ENCODE data around the gene SIGLEC1.

SIGLEC1 gene

DNA sequence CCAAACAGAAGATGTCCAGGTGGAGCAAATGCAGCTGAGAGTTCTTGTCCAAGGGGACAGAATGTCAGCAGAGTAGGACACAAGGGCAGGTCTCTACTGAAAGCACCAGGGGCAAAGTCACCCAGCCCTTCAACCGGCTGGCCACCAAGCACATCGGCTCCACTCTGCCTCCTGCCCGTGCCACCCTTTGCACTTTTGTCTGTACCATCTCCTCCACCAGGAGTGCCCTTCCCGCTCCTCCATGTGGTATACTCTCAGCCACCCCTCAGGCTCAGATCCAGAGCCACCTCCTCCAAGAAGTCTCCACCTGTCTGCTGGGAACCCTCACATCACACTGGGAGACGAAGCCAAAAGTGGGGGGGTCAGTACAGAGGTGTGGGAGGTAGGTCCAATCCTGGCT is 16.0 kb upstream of the SIGLEC1 start:
- no peak for TF ChIP-seq POLR2AphosphoS5 (IDR thresholded peaks at IDR 0.05; ENCODE audit: borderline replicate concordance, low read depth, low read length)
- TF ChIP-seq FOXP2 (optimal IDR thresholded peaks at IDR 0.05; ENCODE audit: control extremely low read depth, extremely low read length, insufficient read depth), result no peak
- no peak for TF ChIP-seq EZH2 (IDR thresholded peaks at IDR 0.05)
- DNase-seq (ENCODE audit: low read depth, low spot score), result no peak
- no peaks in the 10 kb centered on the region for H3K9me3 ChIP-seq (ENCODE audit: low read depth, low read length)

DNA sequence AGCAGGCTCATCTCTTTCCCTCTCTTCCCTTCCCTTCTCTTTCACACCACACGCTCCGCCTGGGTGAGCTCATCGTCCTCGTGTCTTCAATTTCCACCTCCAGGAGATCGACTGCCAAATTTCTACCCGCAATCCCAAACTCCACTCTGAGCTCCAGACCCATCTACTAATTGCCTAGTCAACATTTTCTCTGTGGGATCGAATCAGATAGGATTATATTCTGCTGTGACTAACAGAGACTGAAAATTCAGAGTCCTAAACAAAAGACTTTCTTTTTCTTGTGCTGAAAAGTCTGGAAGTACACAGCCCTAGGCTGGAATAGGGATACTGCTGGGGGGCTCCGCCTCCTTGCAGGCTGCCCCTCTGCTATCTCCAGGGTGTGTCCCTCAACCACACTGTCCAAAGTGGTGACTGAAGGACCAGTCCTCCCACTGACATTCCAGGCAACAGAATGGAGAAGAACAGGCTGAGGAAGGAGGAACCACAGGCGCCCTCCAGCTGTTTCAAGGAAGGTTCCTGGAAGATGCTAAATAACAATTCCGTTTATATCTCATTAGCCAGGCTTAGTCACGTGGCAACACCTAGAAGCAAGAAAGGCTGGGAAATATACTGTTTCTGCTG is 15.1 kb upstream of the SIGLEC1 start:
- Histone ChIP-seq H3K9ac (ENCODE audit: insufficient read length) (peak overlapping the region; percentile 13), H3K4me3 (peak overlapping the region; percentile 54), H3K27ac (no peak overlapping the region), H3K9me3 (ENCODE audit: low read depth, low read length) (no peaks in the 10 kb centered on the region), H3K36me3 (ENCODE audit: insufficient read depth, low read length) (no peaks in the 10 kb centered on the region)
- no peak for TF ChIP-seq EZH2 (IDR thresholded peaks at IDR 0.05)
- no peak for TF ChIP-seq POLR2AphosphoS5 (IDR thresholded peaks at IDR 0.05; ENCODE audit: borderline replicate concordance, low read depth, low read length)
- no peak for TF ChIP-seq FOXP2 (optimal IDR thresholded peaks at IDR 0.05; ENCODE audit: control extremely low read depth, extremely low read length, insufficient read depth)
- no peak for DNase-seq (ENCODE audit: low read depth, low spot score)

More for the DNA sequence above, 16.0 kb upstream of the SIGLEC1 start:
- no peak overlapping the region for H3K4me3 ChIP-seq
- no peaks in the 10 kb centered on the region for H3K36me3 ChIP-seq (ENCODE audit: insufficient read depth, low read length)
- H3K27ac ChIP-seq, result no peak overlapping the region
- H3K9ac ChIP-seq (ENCODE audit: insufficient read length), result no peak overlapping the region

DNA sequence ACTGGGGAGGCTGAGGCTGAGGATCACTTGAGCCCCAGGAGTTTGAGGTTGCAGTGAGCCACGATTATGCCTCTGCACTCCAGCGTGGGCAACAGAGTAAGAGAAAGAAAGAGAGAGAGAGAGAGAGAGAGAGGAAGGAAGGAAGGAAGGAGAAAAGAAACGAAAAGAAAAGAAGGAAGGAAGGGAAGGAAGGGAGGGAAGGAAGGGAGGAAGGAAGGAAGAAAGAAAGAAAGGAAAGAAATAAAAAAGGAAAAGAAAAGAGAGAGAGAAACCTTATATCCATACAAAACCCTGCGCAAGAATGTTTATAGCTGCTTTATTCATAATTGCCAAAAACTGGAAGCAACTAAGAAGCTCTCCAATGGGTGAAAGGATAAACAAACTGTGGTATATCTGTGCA is 12.0 kb upstream of the SIGLEC1 start:
- no peak for DNase-seq (ENCODE audit: low read depth, low spot score)
- Histone ChIP-seq H3K9me3 (ENCODE audit: low read depth, low read length) (no peaks in the 10 kb centered on the region), H3K27ac (no peak overlapping the region), H3K9ac (ENCODE audit: insufficient read length) (no peak overlapping the region), H3K4me3 (no peak overlapping the region), H3K36me3 (ENCODE audit: insufficient read depth, low read length) (no peaks in the 10 kb centered on the region)
- TF ChIP-seq FOXP2 (optimal IDR thresholded peaks at IDR 0.05; ENCODE audit: control extremely low read depth, extremely low read length, insufficient read depth), result no peak
- TF ChIP-seq EZH2 (IDR thresholded peaks at IDR 0.05), result no peak
- no peak for TF ChIP-seq POLR2AphosphoS5 (IDR thresholded peaks at IDR 0.05; ENCODE audit: borderline replicate concordance, low read depth, low read length)

DNA sequence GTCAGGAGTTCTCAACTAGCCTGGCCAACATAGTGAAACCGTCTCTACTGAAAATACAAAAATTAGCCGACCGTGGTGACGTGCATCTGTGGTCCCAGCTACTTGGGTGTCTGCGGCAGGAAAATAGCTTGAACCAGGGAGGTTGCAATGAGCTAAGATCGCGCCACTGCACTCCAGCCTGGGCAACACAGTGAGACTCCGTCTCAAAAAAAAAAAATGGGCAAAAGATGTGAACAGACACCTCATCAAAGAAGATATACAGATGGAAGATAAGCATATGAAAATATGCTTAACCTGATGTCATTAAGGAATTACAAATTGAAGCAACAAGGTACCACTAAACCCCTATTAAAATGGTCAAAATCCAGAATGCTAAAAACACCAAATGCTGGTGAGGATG is 10.9 kb upstream of the SIGLEC1 start:
- Histone ChIP-seq H3K27ac (no peak overlapping the region), H3K9ac (ENCODE audit: insufficient read length) (no peak overlapping the region), H3K4me3 (no peak overlapping the region), H3K9me3 (ENCODE audit: low read depth, low read length) (no peaks in the 10 kb centered on the region), H3K36me3 (ENCODE audit: insufficient read depth, low read length) (no peaks in the 10 kb centered on the region)
- DNase-seq (ENCODE audit: low read depth, low spot score), result no peak
- no peak for TF ChIP-seq FOXP2 (optimal IDR thresholded peaks at IDR 0.05; ENCODE audit: control extremely low read depth, extremely low read length, insufficient read depth)
- TF ChIP-seq POLR2AphosphoS5 (IDR thresholded peaks at IDR 0.05; ENCODE audit: borderline replicate concordance, low read depth, low read length), result no peak
- no peak for TF ChIP-seq EZH2 (IDR thresholded peaks at IDR 0.05)

DNA sequence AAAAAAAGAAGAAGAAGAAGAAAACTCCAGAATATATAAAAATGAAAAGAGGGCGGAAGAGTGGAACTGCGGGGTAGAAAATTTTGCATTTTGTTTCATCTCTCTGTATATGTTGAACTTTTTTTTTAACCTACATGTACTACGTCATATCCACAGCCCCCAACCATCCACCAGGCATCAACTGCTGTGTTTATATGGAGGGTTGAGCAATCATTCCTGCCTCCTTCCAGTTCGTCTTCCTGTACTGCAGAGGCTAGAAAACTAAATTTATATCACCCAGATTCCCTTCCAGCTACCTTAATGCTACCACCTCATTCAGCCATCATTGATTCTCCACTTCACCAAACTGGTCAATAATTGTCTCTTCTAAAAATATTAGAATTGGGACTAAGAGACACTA is 9.5 kb upstream of the SIGLEC1 start:
- no peak overlapping the region for H3K27ac ChIP-seq
- H3K4me3 ChIP-seq, result no peak overlapping the region
- no peak for DNase-seq (ENCODE audit: low read depth, low spot score)
- no peak overlapping the region for H3K9ac ChIP-seq (ENCODE audit: insufficient read length)
- TF ChIP-seq FOXP2 (optimal IDR thresholded peaks at IDR 0.05; ENCODE audit: control extremely low read depth, extremely low read length, insufficient read depth), result no peak
- no peak for TF ChIP-seq EZH2 (IDR thresholded peaks at IDR 0.05)
- TF ChIP-seq POLR2AphosphoS5 (IDR thresholded peaks at IDR 0.05; ENCODE audit: borderline replicate concordance, low read depth, low read length), result no peak
- no peaks in the 10 kb centered on the region for H3K36me3 ChIP-seq (ENCODE audit: insufficient read depth, low read length)
- H3K9me3 ChIP-seq (ENCODE audit: low read depth, low read length), result no peaks in the 10 kb centered on the region

DNA sequence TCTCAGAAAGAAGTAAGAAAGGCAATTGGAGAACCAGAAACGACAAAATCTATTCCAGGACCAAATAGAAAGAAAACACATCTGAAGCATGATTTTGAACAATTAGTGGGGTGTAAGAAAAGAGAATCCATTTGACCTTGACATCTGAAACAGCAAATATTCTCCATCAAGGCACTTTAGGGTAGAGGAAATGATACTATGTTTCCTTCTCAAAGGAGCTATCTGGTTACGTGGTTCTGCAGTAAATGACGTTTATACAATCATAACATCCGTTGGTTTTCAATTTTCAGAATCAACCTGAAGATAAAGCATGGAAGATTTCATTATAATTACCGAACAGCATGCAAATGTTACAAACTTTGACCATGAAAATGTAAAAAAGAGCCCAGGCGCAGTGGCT is 8.2 kb upstream of the SIGLEC1 start:
- no peak for DNase-seq (ENCODE audit: low read depth, low spot score)
- no peak overlapping the region for H3K4me3 ChIP-seq
- no peak overlapping the region for H3K27ac ChIP-seq
- H3K36me3 ChIP-seq (ENCODE audit: insufficient read depth, low read length), result no peaks in the 10 kb centered on the region
- no peak for TF ChIP-seq EZH2 (IDR thresholded peaks at IDR 0.05)
- TF ChIP-seq FOXP2 (optimal IDR thresholded peaks at IDR 0.05; ENCODE audit: control extremely low read depth, extremely low read length, insufficient read depth), result no peak
- TF ChIP-seq POLR2AphosphoS5 (IDR thresholded peaks at IDR 0.05; ENCODE audit: borderline replicate concordance, low read depth, low read length), result no peak
- H3K9me3 ChIP-seq (ENCODE audit: low read depth, low read length), result no peaks in the 10 kb centered on the region
- H3K9ac ChIP-seq (ENCODE audit: insufficient read length), result no peak overlapping the region

DNA sequence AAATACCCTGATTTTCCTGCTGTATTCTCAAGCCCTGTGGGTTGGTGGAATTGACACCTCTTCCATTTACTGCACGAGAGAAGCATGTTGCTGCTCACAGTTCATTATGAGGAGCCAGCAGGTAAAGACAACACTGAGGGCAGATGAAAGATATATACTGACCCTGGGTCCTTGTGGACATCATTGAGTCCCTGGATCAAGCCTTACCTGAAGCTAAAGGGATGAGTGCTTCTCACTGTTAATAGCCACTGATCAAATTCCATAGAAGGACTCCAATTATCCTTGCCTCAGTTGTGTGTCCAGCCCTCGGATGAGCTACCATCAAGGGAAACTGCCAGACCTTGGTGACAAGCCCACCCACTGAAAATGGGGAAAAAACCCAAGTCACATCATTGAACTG is 7.7 kb upstream of the SIGLEC1 start:
- H3K27ac ChIP-seq, result no peak overlapping the region
- no peak for DNase-seq (ENCODE audit: low read depth, low spot score)
- TF ChIP-seq POLR2AphosphoS5 (IDR thresholded peaks at IDR 0.05; ENCODE audit: borderline replicate concordance, low read depth, low read length) (no peak), FOXP2 (optimal IDR thresholded peaks at IDR 0.05; ENCODE audit: control extremely low read depth, extremely low read length, insufficient read depth) (no peak), EZH2 (IDR thresholded peaks at IDR 0.05) (no peak)
- no peak overlapping the region for H3K4me3 ChIP-seq
- H3K9me3 ChIP-seq (ENCODE audit: low read depth, low read length), result no peaks in the 10 kb centered on the region
- H3K9ac ChIP-seq (ENCODE audit: insufficient read length), result no peak overlapping the region
- no peaks in the 10 kb centered on the region for H3K36me3 ChIP-seq (ENCODE audit: insufficient read depth, low read length)

DNA sequence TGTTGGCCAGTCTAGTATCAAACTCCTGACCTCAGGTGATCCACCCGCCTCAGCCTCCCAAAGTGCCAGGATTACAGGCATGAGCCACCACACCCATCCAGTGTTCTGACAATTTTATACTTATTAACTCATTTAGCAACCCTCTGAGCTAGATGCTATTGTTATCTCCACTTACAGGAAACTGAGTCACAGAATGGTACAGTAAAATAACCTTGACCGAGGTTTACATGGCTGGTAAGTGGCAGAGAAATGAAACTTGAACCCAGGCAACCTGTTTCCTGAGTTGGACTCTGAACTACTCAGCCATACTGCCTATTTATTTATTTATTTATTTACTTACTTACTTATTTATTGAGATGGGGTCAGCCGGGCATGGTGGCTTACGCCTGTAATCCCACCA is 6.6 kb upstream of the SIGLEC1 start:
- Histone ChIP-seq H3K9me3 (ENCODE audit: low read depth, low read length) (no peaks in the 10 kb centered on the region), H3K27ac (no peak overlapping the region), H3K9ac (ENCODE audit: insufficient read length) (no peak overlapping the region), H3K4me3 (no peak overlapping the region), H3K36me3 (ENCODE audit: insufficient read depth, low read length) (no peaks in the 10 kb centered on the region)
- no peak for TF ChIP-seq EZH2 (IDR thresholded peaks at IDR 0.05)
- no peak for TF ChIP-seq POLR2AphosphoS5 (IDR thresholded peaks at IDR 0.05; ENCODE audit: borderline replicate concordance, low read depth, low read length)
- TF ChIP-seq FOXP2 (optimal IDR thresholded peaks at IDR 0.05; ENCODE audit: control extremely low read depth, extremely low read length, insufficient read depth), result no peak
- DNase-seq (ENCODE audit: low read depth, low spot score), result no peak

Data from SK-N-MC (cell line).